Choroid plexus epithelial cell (primary cell): Measurements from ENCODE around the gene CHST15.

Source experiments
- DNase-seq: peaks from one replicate; pipeline ENCODE4 v3.0.0-alpha.2; 2010; ENCODE audit warnings: low read depth
- H3K4me3 ChIP-seq: 2 replicates; pipeline ENCODE4 v1.5.1; 2011; ENCODE audit warnings: low read depth, mild to moderate bottlenecking, control low read depth, low read length, moderate library complexity
- TF ChIP-seq, protein P1 (sequence below): conservative IDR thresholded peaks from 2 replicates; pipeline ENCODE4 v1.5.1; 2011; ENCODE audit warnings: low read depth, mild to moderate bottlenecking, control low read depth, inconsistent platforms, low read length, moderate library complexity

The CHST15 gene

DNA sequence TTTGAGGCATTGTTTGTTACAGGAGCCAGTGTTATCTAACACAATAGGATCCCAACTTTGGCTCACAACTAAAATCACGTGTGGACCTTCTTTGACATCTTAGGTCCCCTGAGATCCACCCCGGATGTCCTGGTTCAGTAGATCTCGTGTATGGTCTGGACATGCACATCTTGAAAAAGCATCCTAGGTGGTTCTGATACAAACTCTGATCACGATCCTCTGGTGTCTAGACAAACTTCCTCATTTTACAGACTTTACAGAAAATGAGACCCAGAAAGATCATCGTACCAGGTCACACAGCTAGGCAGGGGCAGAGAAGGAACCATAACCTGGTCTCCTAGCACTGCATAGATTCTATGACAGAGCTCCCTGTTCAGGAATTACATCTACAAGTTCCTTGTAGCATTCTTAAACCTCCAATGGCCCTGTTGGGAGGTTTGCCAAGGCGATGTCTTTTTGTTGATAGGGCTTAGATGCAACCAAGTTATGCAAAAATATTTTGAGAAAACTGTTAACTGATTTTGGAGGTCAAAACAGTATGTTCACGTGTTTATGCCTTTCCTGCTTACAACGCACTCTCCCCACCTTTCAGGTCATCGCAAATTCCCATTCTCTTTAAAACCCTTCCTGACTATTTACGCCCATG, 30.8 kb upstream of the CHST15 start:
- no peak for DNase-seq
- H3K4me3 ChIP-seq, result no peak overlapping the region
- TF ChIP-seq, protein P1, sequence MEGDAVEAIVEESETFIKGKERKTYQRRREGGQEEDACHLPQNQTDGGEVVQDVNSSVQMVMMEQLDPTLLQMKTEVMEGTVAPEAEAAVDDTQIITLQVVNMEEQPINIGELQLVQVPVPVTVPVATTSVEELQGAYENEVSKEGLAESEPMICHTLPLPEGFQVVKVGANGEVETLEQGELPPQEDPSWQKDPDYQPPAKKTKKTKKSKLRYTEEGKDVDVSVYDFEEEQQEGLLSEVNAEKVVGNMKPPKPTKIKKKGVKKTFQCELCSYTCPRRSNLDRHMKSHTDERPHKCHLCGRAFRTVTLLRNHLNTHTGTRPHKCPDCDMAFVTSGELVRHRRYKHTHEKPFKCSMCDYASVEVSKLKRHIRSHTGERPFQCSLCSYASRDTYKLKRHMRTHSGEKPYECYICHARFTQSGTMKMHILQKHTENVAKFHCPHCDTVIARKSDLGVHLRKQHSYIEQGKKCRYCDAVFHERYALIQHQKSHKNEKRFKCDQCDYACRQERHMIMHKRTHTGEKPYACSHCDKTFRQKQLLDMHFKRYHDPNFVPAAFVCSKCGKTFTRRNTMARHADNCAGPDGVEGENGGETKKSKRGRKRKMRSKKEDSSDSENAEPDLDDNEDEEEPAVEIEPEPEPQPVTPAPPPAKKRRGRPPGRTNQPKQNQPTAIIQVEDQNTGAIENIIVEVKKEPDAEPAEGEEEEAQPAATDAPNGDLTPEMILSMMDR, result no peak

DNA sequence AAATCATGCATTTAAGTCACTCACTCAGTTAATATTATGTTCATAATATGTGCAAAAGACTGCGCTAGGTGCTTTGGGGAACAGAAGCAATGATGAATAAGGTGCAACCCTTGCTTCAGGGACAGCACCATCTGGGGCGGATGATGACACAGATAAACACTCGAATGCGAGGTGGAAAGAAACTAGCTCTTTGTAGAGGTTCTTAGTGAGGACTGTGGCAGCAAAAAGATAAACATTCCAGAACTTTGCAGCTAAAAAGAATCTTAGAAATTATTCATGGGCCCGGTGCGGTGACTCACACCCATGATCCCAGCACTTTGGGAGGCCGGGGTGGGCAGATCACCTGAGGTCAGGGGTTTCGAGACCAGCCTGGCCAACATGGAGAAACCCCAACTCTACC, 29.8 kb upstream of the CHST15 start:
- DNase-seq, result peak; percentile 24
- H3K4me3 ChIP-seq, result no peak overlapping the region
- TF ChIP-seq, protein P1, result no peak

DNA sequence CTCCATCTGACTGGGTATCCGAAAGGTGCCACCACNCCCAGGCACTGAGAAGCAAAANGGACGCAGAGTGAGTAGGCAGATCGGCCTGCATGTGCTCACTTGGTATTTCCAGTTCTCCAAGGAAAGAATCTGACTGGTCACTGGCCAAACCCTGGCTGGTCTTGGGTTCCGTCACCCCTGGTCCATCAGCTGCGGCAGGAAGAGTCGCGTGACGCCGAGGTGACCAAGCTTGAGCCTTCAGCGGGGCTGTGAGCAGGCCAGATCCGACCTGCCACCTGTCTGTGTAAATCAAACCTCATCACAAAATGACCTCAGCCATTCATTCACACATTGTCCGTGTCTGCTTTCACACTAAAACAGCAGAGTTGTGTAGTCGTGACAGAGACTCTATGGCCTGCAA, 28.8 kb upstream of the CHST15 start:
- TF ChIP-seq, protein P1, result no peak
- no peak overlapping the region for H3K4me3 ChIP-seq
- DNase-seq, result no peak

DNA sequence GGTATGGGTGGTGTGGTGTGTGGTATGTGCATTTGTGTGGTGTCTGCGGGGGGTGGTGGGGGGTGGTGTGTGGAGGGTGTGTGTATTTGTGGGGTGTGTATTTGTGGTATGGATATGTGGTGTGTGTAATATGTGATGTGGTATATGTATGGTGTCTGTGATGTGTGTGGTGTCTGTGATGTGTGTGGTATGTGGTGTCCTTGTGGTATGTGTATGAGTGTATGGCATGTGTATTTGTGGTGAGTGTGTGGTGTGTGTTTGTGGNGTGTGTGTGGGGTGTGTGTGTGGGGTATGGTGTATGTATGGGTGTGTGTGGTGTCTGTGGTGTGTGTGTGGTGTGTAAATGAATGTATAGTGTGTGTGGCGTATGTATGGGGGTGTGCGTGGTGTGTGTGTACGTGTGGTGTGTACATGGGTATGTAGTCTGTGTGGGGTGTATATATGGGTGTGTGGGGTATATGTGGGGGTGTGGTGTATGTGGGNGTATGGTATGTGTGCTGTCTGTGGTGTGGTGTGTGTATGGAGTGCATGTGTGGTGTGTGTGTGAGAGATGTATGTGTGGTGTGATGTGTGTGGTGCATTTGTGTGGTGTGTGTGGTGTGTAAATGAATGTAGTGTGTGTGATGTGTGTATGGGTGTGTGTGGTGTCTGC, 27.1 kb upstream of the CHST15 start:
- H3K4me3 ChIP-seq, result no peak overlapping the region
- DNase-seq, result no peak
- TF ChIP-seq, protein P1, result no peak

DNA sequence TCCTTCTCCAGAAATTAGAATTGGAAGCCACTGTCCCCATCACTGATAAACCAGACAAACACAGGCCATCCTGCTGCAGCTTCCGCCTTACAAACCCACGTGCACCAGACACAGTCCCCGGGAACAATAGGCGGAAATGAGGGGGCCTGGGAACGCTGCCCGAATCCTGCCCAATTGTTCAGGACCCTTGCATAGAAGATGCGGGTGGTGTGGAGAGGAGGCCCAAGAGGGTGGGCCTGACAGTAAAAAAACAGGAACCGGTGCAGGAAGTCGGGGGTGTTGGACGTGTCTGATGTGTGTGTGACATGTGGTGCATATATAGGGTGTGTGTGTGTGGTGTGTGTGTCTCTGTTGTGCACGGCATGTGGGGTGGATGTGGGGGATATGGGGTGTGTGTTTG, 26.5 kb upstream of the CHST15 start:
- no peak for DNase-seq
- TF ChIP-seq, protein P1, result no peak
- H3K4me3 ChIP-seq, result no peak overlapping the region

DNA sequence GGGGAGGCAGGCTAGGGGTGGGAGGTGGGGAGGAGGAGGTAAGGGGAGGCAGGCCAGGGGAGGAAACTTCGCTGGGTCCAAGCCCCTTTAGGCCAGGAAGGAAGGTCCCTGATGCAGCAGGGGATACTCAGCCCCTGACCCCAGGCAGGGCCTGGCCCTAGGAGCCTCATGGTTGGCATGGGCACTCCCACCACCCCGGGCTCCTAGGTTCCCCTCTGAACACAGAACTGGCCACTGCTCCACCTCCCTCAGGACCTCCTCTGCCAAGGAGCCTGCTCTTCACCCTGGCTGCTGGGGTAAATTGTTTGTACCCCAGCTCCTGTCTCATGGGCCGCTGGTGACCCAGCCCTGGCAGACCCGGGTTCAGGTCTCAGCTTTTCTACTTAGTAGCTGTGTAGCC, 25.8 kb upstream of the CHST15 start:
- TF ChIP-seq, protein P1, result no peak
- no peak for DNase-seq
- no peak overlapping the region for H3K4me3 ChIP-seq

DNA sequence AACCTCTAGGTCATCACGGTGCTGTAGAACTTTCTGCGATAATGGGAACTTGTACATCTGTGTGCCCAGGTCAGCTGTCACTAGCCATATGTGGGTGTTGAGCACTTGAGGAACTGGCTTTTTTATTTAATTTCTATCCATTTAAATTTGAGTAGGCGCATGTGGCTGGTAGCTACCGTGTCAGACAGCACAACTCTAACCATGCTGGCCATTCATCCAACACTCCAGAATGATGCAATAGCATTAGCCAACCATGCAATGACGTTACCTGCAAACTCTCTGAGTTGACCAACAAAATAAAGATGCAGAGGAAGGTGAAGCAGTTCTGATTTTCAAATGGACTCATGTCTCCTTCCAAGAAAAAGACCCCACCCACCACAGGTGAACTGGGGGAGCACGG, 24.4 kb upstream of the CHST15 start:
- H3K4me3 ChIP-seq, result no peak overlapping the region
- TF ChIP-seq, protein P1, result no peak
- no peak for DNase-seq
